ENCODE results near the gene TSPAN5.
"Not testable (repeated sequence)": the region's sequence is repeated elsewhere in the genome, so short reads cannot be mapped to it uniquely, and the experiment has no call there.

Gene TSPAN5

GRCh38 chr4:98482847-98483806, 175.3 kb downstream of the TSPAN5 start:
- FAIRE-seq, result no peak

- FAIRE-seq, result no peak
Observed at GRCh38 chr4:98482503-98482846, 175.9 kb downstream of the TSPAN5 start.

DNA sequence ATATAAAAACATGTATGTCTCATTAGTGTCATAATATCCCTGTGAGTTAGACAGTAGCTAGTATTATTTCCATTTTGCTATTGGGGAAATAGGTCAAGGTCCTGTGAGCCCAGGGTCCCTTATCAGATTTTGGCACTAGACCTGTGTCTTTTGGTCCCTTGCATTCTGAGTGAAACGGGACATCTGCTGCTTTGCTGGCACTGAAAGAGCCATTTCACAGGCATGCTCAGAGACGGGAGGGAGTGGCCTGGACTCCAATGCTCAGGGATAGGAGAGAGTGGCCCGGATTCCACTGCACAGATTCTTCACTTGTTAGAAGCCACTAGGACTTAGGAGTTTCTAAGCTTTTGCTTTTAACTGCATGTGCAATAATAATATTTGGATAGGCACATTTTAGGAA, 177.2 kb downstream of the TSPAN5 start:
- no peak for FAIRE-seq

GRCh38 chr4:98480535-98480934, 177.9 kb downstream of the TSPAN5 start:
- FAIRE-seq, result no peak

DNA sequence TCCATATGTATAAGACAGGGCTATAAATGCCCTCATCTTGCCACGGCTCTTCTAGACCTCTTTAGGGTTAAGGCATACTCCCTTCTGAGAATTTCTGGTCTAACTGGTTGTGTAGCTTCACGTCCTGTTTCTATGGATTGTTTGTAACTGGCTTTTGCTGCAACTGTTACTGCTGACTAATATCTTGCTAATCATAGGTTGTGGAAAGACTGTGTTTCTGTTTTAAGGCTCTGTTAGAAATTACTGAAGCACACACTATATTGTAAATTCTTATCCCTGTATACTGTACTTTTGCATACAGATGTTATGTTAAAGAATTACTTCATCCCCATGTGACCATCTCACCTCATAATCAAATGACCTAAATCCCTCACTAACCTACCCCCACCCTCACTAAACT, 178.8 kb downstream of the TSPAN5 start:
- not testable (repeated sequence) for FAIRE-seq

- no peak for FAIRE-seq
Observed at GRCh38 chr4:98476891-98477290, 181.5 kb downstream of the TSPAN5 start.

DNA sequence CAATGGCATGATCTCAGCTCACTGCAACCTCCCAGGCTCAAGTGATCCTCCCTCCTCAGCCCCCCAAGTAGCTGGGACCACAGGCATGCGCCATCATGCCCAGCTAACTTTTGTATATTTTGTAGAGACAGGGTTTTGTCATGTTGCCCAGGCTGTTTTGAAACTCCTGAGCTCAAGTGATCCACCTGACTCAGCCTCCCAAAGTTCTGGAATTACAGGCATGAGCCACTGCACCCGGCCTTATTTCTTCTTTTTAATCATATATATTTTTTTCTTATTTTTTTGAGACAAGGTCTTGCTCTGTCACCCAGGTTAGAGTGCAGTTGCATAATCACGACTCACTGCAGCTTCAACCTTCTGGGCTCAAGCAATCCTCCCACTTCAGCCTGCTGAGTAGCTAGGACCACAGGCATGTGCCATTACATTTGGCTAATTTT, 184.0 kb downstream of the TSPAN5 start:
- no peak for FAIRE-seq

- no peak for FAIRE-seq
Observed at GRCh38 chr4:98473046-98473445, 185.4 kb downstream of the TSPAN5 start.

DNA sequence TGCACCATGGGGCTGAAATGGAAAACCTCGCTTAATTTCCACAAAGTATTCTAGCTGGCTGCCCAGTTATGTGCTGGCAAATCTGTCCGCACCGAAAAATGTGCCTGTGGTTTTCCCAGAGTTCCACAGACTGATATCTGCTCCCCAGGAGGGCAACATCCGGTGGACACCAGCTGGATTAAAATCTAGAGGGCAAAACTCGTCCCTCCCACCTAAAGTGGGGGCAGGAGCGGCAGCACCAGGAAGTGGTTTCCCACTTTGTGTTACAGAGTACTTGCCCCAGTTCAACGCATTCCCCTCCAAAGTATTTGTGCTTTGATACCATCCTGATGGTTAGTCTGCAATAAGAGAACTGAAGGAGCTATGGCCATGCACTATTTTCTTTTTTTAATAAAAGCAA, 187.6 kb downstream of the TSPAN5 start:
- no peak for FAIRE-seq

- no peak for FAIRE-seq
Observed at GRCh38 chr4:98470366-98470765, 188.0 kb downstream of the TSPAN5 start.

- FAIRE-seq, result no peak
Observed at GRCh38 chr4:98469771-98470170, 188.6 kb downstream of the TSPAN5 start.

- FAIRE-seq, result no peak
Observed at GRCh38 chr4:98468709-98469108, 189.7 kb downstream of the TSPAN5 start.

GRCh38 chr4:98467627-98468072, 190.8 kb downstream of the TSPAN5 start:
- peak; percentile 98 for FAIRE-seq

- FAIRE-seq, result no peak
Observed at GRCh38 chr4:98466868-98467599, 191.4 kb downstream of the TSPAN5 start.

- no peak for FAIRE-seq
Observed at GRCh38 chr4:98462487-98462886, 195.9 kb downstream of the TSPAN5 start.

DNA sequence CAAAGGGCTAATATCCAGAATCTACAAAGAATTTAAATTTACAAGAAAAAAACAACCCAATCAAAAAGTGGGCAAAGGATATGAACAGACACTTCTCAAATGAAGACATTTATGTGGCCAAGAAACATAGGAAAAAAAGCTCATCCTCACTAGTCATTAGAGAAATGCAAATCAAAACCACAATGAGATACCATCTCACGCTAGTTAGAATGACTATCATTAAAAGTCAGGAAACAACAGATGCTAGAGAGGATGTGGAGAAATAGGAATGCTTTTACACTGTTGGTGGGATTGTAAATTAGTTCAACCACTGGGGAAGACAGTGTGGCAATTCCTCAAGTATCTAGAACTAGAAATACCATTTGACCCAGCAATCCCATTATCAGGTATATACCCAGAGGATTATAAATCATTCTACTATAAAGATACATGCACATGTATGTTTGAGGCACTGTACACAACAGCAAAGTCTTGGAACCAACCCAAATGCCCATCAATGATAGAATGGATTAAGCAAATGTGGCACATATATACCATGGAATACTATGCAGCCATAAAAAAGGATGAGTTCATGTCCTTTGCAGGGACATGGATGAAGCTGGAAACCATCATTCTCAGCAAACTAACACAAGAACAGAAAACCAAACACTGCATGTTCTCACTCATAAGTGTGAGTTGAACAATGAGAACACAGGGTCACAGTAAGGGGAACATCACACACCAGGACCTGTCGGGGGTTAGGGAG, 197.1 kb downstream of the TSPAN5 start:
- FAIRE-seq, result not testable (repeated sequence)

- FAIRE-seq, result not testable (repeated sequence)
Observed at GRCh38 chr4:98457422-98457821, 201.0 kb downstream of the TSPAN5 start.

- FAIRE-seq, result no peak
Observed at GRCh38 chr4:98452091-98452490, 206.3 kb downstream of the TSPAN5 start.

- no peak for FAIRE-seq
Observed at GRCh38 chr4:98448908-98449307, 209.5 kb downstream of the TSPAN5 start.

DNA sequence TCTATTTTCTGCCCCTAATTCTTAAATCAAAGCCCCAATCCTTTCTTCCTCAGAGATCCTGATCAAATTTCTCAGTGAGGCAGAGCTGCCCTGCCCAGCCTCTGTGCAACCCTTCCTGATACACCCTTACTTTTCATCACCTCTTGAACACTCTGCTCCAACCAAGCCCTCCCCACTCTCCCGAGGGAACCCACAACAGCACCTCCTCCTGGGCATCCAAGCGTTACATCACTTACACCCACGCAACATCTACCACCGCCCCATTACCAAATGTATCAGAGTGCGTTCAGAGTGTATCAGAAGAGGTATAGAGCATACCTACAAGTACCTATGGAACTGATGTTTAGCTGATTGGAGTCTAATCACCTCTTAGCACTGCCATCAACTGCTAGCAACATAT, 210.8 kb downstream of the TSPAN5 start:
- FAIRE-seq, result no peak

DNA sequence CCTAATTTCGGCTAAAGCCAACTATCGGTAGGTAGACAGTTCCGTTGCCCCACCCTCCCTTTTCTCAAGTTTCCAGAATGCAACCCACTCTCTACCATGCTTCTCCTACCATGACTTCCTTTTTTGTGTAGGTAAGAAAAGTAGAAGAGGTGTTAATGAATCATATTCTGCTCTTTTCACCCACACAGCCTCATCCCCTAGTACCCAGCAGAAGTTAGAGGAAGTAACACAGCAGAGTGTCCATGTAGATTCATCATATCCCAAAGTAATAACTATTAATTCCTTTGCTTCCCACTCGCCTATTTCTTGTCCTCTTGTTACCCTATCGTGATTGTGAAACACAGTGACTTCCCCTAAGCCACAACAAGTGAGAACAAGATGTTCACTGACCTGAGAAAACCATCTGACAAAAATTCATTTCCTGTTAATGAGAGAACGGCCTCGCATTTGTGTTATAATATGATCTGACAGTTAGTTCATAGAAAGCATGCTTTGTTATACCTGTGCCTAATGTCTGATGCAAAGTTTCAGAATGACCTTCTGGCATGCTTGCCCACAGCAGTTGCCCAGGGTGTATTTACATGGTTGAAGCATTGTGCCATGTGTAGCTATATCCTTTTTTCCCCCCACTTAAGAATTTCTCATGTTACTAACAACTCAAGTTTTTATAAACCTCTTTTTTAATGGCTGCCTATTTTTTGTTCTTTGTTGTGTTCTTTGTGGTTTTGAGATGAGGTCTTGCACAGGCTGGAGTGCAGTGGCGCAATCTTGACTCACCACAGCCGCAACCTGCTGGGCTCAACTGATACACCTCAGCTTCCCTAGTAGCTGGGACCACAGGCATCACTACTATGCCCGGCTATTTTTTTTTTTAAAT, 211.7 kb downstream of the TSPAN5 start:
- no peak for FAIRE-seq

DNA sequence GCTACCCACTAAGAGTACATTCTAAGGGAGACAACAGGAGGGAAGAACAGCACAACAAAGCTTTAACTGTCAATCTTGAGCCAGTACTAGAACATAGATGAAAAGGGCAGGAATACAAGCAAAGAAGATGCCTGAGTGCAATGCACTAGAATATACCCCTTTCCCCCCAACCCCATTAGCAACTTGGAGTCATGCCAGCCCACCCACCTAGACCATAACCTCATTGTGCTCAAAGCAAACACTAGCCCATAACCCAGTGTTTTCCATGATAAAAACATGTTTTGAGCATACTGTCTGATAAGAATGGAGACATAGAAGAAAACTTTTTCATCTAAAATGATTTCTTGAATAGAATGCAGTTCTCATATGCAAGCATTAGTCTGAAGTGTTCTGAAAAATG, 214.0 kb downstream of the TSPAN5 start:
- FAIRE-seq, result no peak
